HFFc6 (cell line): ENCODE data around the gene TMEM59L. TPM values are rescaled to one million over a fixed set of nuclear protein-coding genes. Genes with fewer than 3 reads are reported as not detected.
A peak's percentile ranks its signal among the peaks of the same experiment; 100 is the strongest.

Experiments used
- DNase-seq: peaks from one replicate; pipeline ENCODE4 v3.0.0-alpha.2; 2018
- H3K27ac Mint-ChIP-seq: 2 replicates; pipeline ENCODE4 v1.8.0; 2020; ENCODE audit warnings: mild to moderate bottlenecking, mixed read lengths
- H3K27me3 Mint-ChIP-seq: 2 replicates; pipeline ENCODE4 v1.8.0; 2021; ENCODE audit warnings: mild to moderate bottlenecking, moderate library complexity, mixed read lengths; ENCODE audit not compliant: insufficient read depth
- H3K36me3 Mint-ChIP-seq: 2 replicates; pipeline ENCODE4 v1.8.0; 2021; ENCODE audit warnings: low read depth, mixed read lengths
- H3K4me1 Mint-ChIP-seq: 2 replicates; pipeline ENCODE4 v1.8.0; 2020; ENCODE audit warnings: low read depth, mixed read lengths
- H3K4me3 Mint-ChIP-seq: 2 replicates; pipeline ENCODE4 v1.8.0; 2020; ENCODE audit warnings: mild to moderate bottlenecking, moderate library complexity, mixed read lengths
- H3K9me3 Mint-ChIP-seq: 2 replicates; pipeline ENCODE4 v1.8.0; 2020; ENCODE audit warnings: mild to moderate bottlenecking, mixed read lengths
- CTCF ChIP-seq: fragments of 200-600 bp; sonication (generic); IDR thresholded peaks from 2 replicates; pipeline ENCODE4 v1.5.0; 2021; ENCODE audit warnings: antibody characterized with exemption, mild to moderate bottlenecking
- total RNA-seq, 6 experiments: library from RNA; stranded (reverse); fragmentation: NEBNext Ultra II Directional; extraction: Animal tissue kit (Norgen Biotek cat#: 25700); gene quantifications; 2 replicates in 1 of 6; 3 replicates in 5 of 6; pipeline ENCODE4 v1.2.3, GENCODE V29; 2021

The TMEM59L gene
- total RNA-seq, 6 experiments from 2014 or later: 1.7 to 4.3 (median 3.2) TPM

GRCh38 chr19:18651733-18652132 lies 39.1 kb downstream of the TMEM59L start:
- peaks cover 5% of the 10 kb centered on the region; the same call in 1 of the 2 replicates for H3K27me3 Mint-ChIP-seq
- H3K36me3 Mint-ChIP-seq: no peaks in the 10 kb centered on the region
- H3K27ac Mint-ChIP-seq: no peak overlapping the region; the same call in 1 of the 2 replicates
- TF ChIP-seq CTCF: no peak
- DNase-seq: no peak
- no peak overlapping the region for H3K4me3 Mint-ChIP-seq
- no peaks in the 10 kb centered on the region for H3K9me3 Mint-ChIP-seq
- peaks cover 36% of the 10 kb centered on the region for H3K4me1 Mint-ChIP-seq

DNA sequence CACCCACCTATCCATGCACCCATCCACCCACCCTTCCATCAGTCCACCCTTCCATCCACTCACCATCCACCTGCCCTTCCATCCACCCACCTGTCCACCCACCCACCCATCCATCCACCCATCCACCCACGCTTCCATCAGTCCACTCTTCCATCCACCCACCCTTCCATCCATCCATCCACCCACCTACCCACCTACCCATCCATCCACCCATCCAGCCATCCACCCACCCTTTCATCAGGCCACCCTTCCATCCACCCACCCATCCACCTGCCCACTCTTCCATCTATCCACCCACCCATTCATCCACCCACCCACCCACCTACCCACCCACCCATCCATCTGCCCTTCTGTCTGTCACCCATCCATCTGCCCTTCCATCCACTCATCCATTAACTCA lies 41.2 kb downstream of the TMEM59L start:
- H3K36me3 Mint-ChIP-seq: no peaks in the 10 kb centered on the region

DNA sequence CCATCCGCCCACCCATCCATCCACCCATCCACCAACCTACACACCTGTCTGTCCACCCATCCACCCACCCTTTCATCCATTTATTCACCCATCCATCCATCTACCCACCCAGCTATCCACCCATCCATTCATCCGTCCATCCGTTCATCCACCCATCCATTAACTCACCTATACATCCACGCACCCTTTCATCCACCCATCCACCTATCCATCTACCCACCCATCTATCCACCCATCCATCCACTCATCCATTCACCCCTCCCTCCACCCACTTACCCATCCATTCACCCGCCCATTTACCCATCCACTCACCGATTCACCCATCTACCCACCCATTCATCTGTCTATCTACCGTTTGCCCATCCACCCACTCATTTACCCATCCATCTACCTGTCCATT lies 41.8 kb downstream of the TMEM59L start:
- Mint-ChIP-seq H3K9me3 (no peaks in the 10 kb centered on the region), H3K27ac (no peak overlapping the region), H3K4me1 (peaks cover 51% of the 10 kb centered on the region), H3K27me3 (peaks cover 5% of the 10 kb centered on the region), H3K4me3 (no peak overlapping the region), H3K36me3 (no peaks in the 10 kb centered on the region)
- no peak for TF ChIP-seq CTCF
- no peak for DNase-seq

More for the DNA sequence above, 41.2 kb downstream of the TMEM59L start:
- peaks cover 51% of the 10 kb centered on the region for H3K4me1 Mint-ChIP-seq
- peaks cover 6% of the 10 kb centered on the region for H3K27me3 Mint-ChIP-seq
- no peak overlapping the region for H3K27ac Mint-ChIP-seq
- no peak for TF ChIP-seq CTCF
- DNase-seq: no peak
- no peak overlapping the region for H3K4me3 Mint-ChIP-seq
- no peaks in the 10 kb centered on the region for H3K9me3 Mint-ChIP-seq

DNA sequence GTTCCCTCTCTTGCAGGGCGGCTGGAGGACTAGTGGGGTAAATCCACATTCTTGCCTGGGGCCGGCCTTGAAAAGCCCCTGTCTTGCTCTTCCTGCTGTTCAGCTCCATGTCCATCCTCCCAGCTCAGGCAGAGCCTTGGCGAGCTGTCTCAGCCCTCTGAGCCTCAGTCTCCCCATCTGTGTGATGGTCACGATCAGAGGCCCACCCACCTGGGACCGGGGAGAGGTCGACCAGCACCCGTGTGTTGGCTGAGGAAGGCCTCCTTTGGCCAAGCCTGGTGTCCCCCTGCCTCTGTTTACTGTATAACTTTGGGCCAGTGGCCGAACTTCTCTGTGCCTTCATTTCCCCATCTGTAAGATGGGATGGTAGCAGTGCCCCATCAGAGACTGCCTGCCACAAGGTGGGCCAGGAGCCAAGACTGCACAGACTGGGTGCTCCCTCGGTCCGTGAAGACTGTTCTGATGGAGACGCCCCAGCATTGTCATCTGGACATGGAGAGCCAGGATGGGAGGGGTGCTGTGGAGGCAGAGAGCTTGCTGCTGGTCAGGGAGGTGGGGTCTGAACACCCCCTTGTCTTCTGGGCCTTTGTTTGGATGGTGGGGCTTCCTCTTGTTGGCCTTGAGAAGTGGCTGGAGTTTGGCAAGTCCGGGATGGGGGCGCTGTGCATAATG lies 42.6 kb downstream of the TMEM59L start:
- H3K4me1 Mint-ChIP-seq: peaks cover 50% of the 10 kb centered on the region
- H3K4me3 Mint-ChIP-seq: no peak overlapping the region
- no peak overlapping the region for H3K27ac Mint-ChIP-seq
- no peak for TF ChIP-seq CTCF
- H3K9me3 Mint-ChIP-seq: no peaks in the 10 kb centered on the region
- no peaks in the 10 kb centered on the region for H3K36me3 Mint-ChIP-seq
- no peak for DNase-seq
- H3K27me3 Mint-ChIP-seq: peaks cover 2% of the 10 kb centered on the region

DNA sequence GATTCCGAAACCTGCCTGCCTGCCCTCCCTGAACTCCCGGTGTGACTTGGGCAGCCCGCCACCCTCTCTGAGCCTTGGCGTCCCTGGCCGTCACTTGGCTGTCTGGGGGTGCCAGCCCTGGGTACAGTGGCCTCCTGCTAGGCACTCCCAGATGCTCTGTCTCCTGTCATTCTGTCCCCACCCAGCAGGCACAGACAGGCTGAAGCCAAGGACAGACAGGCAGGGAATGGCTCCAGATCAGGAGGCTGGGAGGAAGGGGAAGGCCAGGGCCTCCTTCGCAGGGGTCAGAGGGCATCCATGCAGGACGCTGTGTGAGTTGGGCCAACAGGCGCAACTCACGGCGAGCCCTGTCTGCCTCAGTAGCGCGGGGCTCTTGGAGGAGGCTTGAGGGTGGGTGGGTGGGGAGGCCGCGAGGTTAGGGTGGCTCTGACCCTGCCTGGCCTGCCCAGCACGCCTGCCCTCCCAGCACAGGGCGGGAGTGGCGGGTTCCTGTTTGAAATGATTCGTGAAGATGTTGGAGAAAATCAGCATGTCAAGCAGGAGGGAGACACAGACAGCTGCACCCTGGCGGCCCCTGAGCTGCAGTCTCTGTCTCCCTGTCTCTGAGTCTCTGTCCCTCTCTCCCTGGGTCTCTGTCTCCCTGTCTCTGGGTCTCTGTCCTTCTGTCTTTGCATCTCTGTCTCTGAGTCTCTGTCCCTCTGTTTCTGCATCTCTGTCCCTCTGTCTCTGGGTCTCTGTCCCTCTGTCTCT lies 43.8 kb downstream of the TMEM59L start:
- TF ChIP-seq CTCF: no peak
- Mint-ChIP-seq H3K4me3 (no peak overlapping the region), H3K27ac (peak overlapping the region; percentile 26; the same call in 1 of the 2 replicates), H3K36me3 (no peaks in the 10 kb centered on the region), H3K4me1 (peaks cover 50% of the 10 kb centered on the region), H3K9me3 (no peaks in the 10 kb centered on the region), H3K27me3 (peaks cover 2% of the 10 kb centered on the region)
- DNase-seq: no peak
